DND-41 (cell line): Measurements from ENCODE around the gene NOC4L.

ENCODE experiments used
- ATAC-seq: fragments of 200-7000 bp; cut with Tn5 transposase; 3 replicates; pipeline ENCODE4 v1.9.1; 2021; ENCODE audit warnings: low read depth; ENCODE audit not compliant: insufficient read depth
- DNase-seq: peaks from one replicate; pipeline ENCODE4 v3.0.0-alpha.2; 2020
- H2AFZ ChIP-seq: 2 replicates; pipeline ENCODE4 v1.6.0; 2012; ENCODE audit warnings: low read depth, low read length
- H3K27ac ChIP-seq: 2 replicates; pipeline ENCODE4 v1.5.1; 2012; ENCODE audit warnings: low read length, inconsistent platforms
- H3K27me3 ChIP-seq: fragments of 200-600 bp; sonication (generic); 2 replicates; pipeline ENCODE4 v1.6.0; 2012; ENCODE audit warnings: low read length, mild to moderate bottlenecking, inconsistent platforms; ENCODE audit not compliant: insufficient read depth, poor library complexity
- H3K36me3 ChIP-seq: 2 replicates; pipeline ENCODE4 v1.5.1; 2012; ENCODE audit warnings: low read length, inconsistent platforms; ENCODE audit not compliant: insufficient read depth
- H3K4me1 ChIP-seq: 2 replicates; pipeline ENCODE4 v1.5.1; 2012; ENCODE audit warnings: mild to moderate bottlenecking, low read length; ENCODE audit not compliant: insufficient read depth
- H3K4me2 ChIP-seq: 2 replicates; pipeline ENCODE4 v1.6.0; 2012; ENCODE audit warnings: mild to moderate bottlenecking, moderate library complexity, low read length, inconsistent platforms; ENCODE audit not compliant: insufficient read depth
- H3K4me3 ChIP-seq, 2 experiments: fragments of 200-600 bp in 1 of 2; shearing (Covaris generic) in 1 of 2; 2 replicates each; pipeline ENCODE4 v1.5.1; 2012 to 2016; ENCODE audit warnings: inconsistent platforms in 2 of 2, low read length in 2 of 2, mild to moderate bottlenecking in 2 of 2, low read depth in 1 of 2, moderate library complexity in 1 of 2
- H3K79me2 ChIP-seq: 2 replicates; pipeline ENCODE4 v1.6.0; 2012; ENCODE audit warnings: low read length, inconsistent platforms; ENCODE audit not compliant: insufficient read depth
- H3K9ac ChIP-seq: 2 replicates; pipeline ENCODE4 v1.6.0; 2012; ENCODE audit warnings: low read depth, mild to moderate bottlenecking, inconsistent platforms, low read length, moderate library complexity
- H3K9me3 ChIP-seq: 2 replicates; pipeline ENCODE4 v1.5.1; 2012; ENCODE audit warnings: low read length, moderate library complexity, mild to moderate bottlenecking, inconsistent platforms; ENCODE audit not compliant: insufficient read depth, severe bottlenecking
- H4K20me1 ChIP-seq: 2 replicates; pipeline ENCODE4 v1.6.0; 2012; ENCODE audit warnings: low read length; ENCODE audit not compliant: insufficient read depth
- EZH2 ChIP-seq: IDR thresholded peaks from 3 replicates; pipeline ENCODE4 v1.6.1; 2012; ENCODE audit warnings: borderline replicate concordance, low read depth, mild to moderate bottlenecking, moderate library complexity, low read length, inconsistent platforms; ENCODE audit not compliant: severe bottlenecking
- TF ChIP-seq, protein P1 (sequence below): IDR thresholded peaks from 2 replicates; pipeline ENCODE4 v1.5.1; 2012; ENCODE audit warnings: borderline replicate concordance, low read length, moderate library complexity, mild to moderate bottlenecking; ENCODE audit not compliant: poor library complexity, severe bottlenecking; ENCODE audit errors: extremely low read depth

Gene NOC4L

DNA sequence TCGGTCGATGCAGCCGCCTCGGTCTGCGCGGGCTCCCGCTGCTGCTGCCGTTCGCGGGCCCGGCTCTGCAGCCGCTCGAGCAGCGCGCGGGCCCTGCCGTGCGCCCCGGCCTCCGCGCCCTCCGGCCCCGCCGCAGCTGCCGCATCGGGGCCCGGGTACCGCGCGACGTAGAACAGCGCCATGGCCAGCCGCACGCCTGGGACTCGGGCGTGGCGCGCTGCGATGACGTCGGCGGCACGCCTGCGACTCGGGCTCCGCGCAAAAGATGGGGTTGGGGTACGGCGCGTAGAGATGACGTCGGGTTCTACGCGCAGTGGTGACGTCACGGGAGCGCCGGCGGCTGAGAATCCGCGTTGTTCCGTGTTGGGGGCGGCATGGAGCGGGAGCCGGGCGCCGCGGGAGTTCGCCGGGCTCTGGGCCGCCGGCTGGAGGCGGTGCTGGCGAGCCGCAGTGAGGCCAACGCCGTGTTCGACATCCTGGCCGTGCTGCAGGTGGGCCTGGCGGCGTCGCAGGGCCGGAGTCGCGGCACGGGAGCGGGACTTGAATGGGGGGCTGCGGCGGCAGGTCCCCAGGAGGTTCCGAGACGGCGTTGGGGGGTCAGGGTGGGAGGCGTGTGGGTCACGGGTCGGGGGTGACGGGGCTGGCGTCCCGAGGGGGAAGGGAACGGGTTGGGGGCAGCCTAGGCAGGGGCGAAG is at the start of gene NOC4L, which contains the start of gene DDX51:
NOC4L (plus strand) TSS at position 343 of the 695 bp plus-strand sequence; CDS start at position 375, 32 bp downstream.
DDX51 (minus strand) TSS at position 205 of the 695 bp plus-strand sequence; CDS start at position 182, 23 bp downstream.
- TF ChIP-seq, protein P1, sequence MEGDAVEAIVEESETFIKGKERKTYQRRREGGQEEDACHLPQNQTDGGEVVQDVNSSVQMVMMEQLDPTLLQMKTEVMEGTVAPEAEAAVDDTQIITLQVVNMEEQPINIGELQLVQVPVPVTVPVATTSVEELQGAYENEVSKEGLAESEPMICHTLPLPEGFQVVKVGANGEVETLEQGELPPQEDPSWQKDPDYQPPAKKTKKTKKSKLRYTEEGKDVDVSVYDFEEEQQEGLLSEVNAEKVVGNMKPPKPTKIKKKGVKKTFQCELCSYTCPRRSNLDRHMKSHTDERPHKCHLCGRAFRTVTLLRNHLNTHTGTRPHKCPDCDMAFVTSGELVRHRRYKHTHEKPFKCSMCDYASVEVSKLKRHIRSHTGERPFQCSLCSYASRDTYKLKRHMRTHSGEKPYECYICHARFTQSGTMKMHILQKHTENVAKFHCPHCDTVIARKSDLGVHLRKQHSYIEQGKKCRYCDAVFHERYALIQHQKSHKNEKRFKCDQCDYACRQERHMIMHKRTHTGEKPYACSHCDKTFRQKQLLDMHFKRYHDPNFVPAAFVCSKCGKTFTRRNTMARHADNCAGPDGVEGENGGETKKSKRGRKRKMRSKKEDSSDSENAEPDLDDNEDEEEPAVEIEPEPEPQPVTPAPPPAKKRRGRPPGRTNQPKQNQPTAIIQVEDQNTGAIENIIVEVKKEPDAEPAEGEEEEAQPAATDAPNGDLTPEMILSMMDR = no peak
- TF ChIP-seq EZH2 = no peak
- H3K4me1 ChIP-seq = peaks cover 42% of the 10 kb centered on the region
- peak; percentile 94 for DNase-seq
- peak within 1 kb of the TSS; percentile 94 to 100 for H3K4me3 ChIP-seq
- no peaks in the 10 kb centered on the region for H3K27me3 ChIP-seq
- peak within 1 kb of the TSS; percentile 97 for H2AFZ ChIP-seq
- no peaks in the 10 kb centered on the region for H3K9me3 ChIP-seq
- peak; percentile 81 for ATAC-seq
- H3K79me2 ChIP-seq = peaks cover 72% of the 10 kb centered on the region
- H3K9ac ChIP-seq = peak within 1 kb of the TSS; percentile 94
- H3K36me3 ChIP-seq = peaks cover 70% of the 10 kb centered on the region
- peak within 1 kb of the TSS; percentile 84 for H3K27ac ChIP-seq
- H4K20me1 ChIP-seq = peaks cover 68% of the 10 kb centered on the region
- peak within 1 kb of the TSS; percentile 100 for H3K4me2 ChIP-seq

DNA sequence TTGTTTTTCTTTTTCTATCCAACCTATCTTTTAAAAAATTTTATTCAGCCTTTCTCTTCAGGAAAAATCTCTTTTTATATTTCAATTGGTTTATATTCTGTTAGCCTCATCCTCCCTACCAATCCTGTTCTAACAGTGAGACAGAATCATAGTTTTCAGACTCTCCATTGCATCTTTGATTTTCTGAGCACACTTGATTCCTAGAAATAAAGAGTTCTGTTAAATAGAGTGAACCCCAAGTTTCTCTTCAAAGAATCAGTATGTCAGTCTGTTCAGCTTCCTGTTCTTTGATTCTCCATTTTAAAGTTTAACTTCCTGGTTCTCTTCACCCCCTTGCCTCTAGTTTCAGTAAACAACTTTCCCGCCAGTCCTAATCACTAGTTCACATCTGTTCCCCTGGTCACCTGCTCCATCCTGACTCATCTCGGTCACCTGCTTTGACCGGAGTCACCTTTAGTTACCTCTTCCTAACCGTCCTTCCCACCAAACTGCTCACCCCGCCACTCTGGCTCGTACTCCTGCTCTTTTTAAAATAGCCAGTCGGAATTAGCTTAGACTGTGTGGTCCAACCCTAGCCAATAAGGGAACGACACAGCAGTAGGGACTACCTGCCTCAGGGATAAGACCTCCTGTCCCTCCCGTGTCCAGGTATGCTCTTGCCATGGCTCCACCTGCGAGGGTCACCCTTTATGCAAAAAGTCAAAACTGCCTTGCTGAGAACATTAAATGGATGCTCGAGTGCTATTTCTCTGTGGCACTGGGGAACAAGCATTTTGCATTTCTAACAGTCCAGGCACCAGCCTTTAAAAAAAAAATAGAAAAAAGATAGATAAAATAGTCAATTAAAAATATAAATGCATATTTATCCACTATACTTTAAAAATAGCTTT is 48.5 kb upstream of the NOC4L start:
- TF ChIP-seq, protein P1 = no peak
- ATAC-seq = no peak
- no peaks in the 10 kb centered on the region for H3K9me3 ChIP-seq
- peaks cover 74% of the 10 kb centered on the region for H3K79me2 ChIP-seq
- no peak overlapping the region for H3K4me3 ChIP-seq
- H3K27ac ChIP-seq = peak overlapping the region; percentile 44; the same call in 1 of the 2 replicates
- H3K27me3 ChIP-seq = no peaks in the 10 kb centered on the region
- peaks cover 20% of the 10 kb centered on the region for H4K20me1 ChIP-seq
- H3K4me2 ChIP-seq = no peak overlapping the region
- H3K4me1 ChIP-seq = peaks cover 2% of the 10 kb centered on the region; the same call in 1 of the 2 replicates
- no peak overlapping the region for H2AFZ ChIP-seq
- DNase-seq = no peak
- H3K9ac ChIP-seq = no peak overlapping the region
- H3K36me3 ChIP-seq = peaks cover 54% of the 10 kb centered on the region

DNA sequence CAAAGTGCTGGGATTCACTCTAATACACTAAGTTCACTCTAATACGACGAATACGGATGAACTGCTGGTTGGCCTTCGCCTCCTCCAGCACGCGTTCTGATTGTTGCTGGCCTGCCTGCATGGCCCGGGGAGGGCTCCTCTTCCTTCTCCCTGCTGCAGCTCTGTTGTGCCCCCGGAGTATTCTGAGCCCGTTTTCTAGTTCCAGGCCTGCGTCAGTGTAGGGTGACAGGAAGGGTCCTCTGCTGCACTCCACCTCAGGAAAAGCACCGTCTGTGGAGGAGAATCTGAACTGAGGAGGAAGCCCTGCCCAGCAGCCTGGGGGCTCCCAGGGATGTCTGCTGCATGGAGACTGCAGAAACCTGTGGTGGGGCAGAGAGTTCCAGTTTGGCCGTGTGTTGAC is 44.5 kb upstream of the NOC4L start:
- Histone ChIP-seq H3K79me2 (peaks cover 59% of the 10 kb centered on the region), H3K4me3 (no peak overlapping the region), H3K36me3 (peaks cover 57% of the 10 kb centered on the region), H3K9me3 (no peaks in the 10 kb centered on the region), H3K4me1 (peaks cover 2% of the 10 kb centered on the region; the same call in 1 of the 2 replicates), H2AFZ (no peak overlapping the region), H3K27me3 (no peaks in the 10 kb centered on the region), H3K4me2 (no peak overlapping the region), H3K27ac (no peak overlapping the region), H4K20me1 (peaks cover 27% of the 10 kb centered on the region), H3K9ac (no peak overlapping the region)
- no peak for ATAC-seq
- DNase-seq = no peak
- TF ChIP-seq, protein P1 = no peak
- no peak for TF ChIP-seq EZH2
